CD4-positive, alpha-beta T cell treated with Interferon gamma for 1 hour (primary cell): ENCODE results near the gene RAPGEF4.
"Not testable (repeated sequence)": the region's sequence is repeated elsewhere in the genome, so short reads cannot be mapped to it uniquely, and the experiment has no call there.

Source experiments
- DNase-seq: peaks from one replicate; pipeline ENCODE4 v3.0.0-alpha.2; 2020

RAPGEF4 gene

GRCh38 chr2:173079973-173080860, 344.6 kb downstream of the RAPGEF4 start:
- DNase-seq: no peak

- no peak for DNase-seq
Observed at GRCh38 chr2:173086518-173087213, 351.0 kb downstream of the RAPGEF4 start.

- no peak for DNase-seq
Observed at GRCh38 chr2:173087214-173087581, 351.6 kb downstream of the RAPGEF4 start.

GRCh38 chr2:173087793-173088496, 352.3 kb downstream of the RAPGEF4 start:
- DNase-seq: no peak

GRCh38 chr2:173090276-173090877, 354.7 kb downstream of the RAPGEF4 start:
- no peak for DNase-seq

- DNase-seq: no peak
Observed at GRCh38 chr2:173090973-173091660, 355.5 kb downstream of the RAPGEF4 start.

- no peak for DNase-seq
Observed at GRCh38 chr2:173091910-173092309, 356.3 kb downstream of the RAPGEF4 start.

- DNase-seq: no peak
Observed at GRCh38 chr2:173092844-173093402, 357.3 kb downstream of the RAPGEF4 start.

- not testable (repeated sequence) for DNase-seq
Observed at GRCh38 chr2:173093617-173094016, 358.0 kb downstream of the RAPGEF4 start.

- DNase-seq: no peak
Observed at GRCh38 chr2:173094731-173095130, 359.1 kb downstream of the RAPGEF4 start.

GRCh38 chr2:173095356-173095755, 359.7 kb downstream of the RAPGEF4 start:
- DNase-seq: no peak

GRCh38 chr2:173099271-173099670, 363.6 kb downstream of the RAPGEF4 start:
- no peak for DNase-seq

GRCh38 chr2:173099804-173100203, 364.2 kb downstream of the RAPGEF4 start:
- DNase-seq: no peak

- DNase-seq: no peak
Observed at GRCh38 chr2:173101687-173102086, 366.0 kb downstream of the RAPGEF4 start.
